Peyer's patch (tissue), 4 donors: ENCODE data around the gene ASB2. TPM values are rescaled to one million over a fixed set of nuclear protein-coding genes. Genes with fewer than 3 reads are reported as not detected.

Experiments
- DNase-seq, 3 donors: peaks; one replicate each; pipeline ENCODE4 v3.0.0-alpha.2; 2017 to 2019
- H3K27ac ChIP-seq, 4 donors: fragments of 200-600 bp; sonication (generic); one replicate each; pipeline ENCODE4 v1.5.1; 2016 to 2019
- H3K27me3 ChIP-seq, 2 donors: fragments of 200-600 bp; sonication (generic); one replicate each; pipeline ENCODE4 v1.5.1; 2019
- H3K36me3 ChIP-seq, 3 donors: fragments of 200-600 bp; sonication (generic); one replicate each; pipeline ENCODE4 v1.5.1; 2016 to 2019
- H3K4me1 ChIP-seq, 4 donors: fragments of 200-600 bp; sonication (generic); one replicate each; pipeline ENCODE4 v1.5.1; 2016 to 2019
- H3K4me3 ChIP-seq, 4 donors: fragments of 200-600 bp; sonication (generic); 1 replicate in 3 of 4; 2 replicates in 1 of 4; pipeline ENCODE4 v1.5.1; 2016 to 2019; ENCODE audit warnings: mild to moderate bottlenecking in 1 of 4
- H3K9me3 ChIP-seq, 4 donors: fragments of 200-600 bp; sonication (generic); one replicate each; pipeline ENCODE4 v1.5.1; 2016 to 2019; ENCODE audit warnings: mild to moderate bottlenecking in 1 of 4
- CTCF ChIP-seq, 6 experiments: fragments of 450-650 bp in 4 of 6; fragments of 200-600 bp in 2 of 6; sonication (generic) in 1 of 6; IDR thresholded peaks; one replicate each; pipeline ENCODE4 v1.5.1; 2017 to 2019; ENCODE audit warnings: antibody characterized with exemption in 6 of 6, mild to moderate bottlenecking in 3 of 6, moderate library complexity in 1 of 6
- POLR2A ChIP-seq, 2 donors: fragments of 450-650 bp; IDR thresholded peaks; one replicate each; pipeline ENCODE4 v1.5.1; 2017; ENCODE audit warnings: antibody characterized with exemption in 2 of 2, mild to moderate bottlenecking in 2 of 2, moderate library complexity in 2 of 2
- total RNA-seq, 4 donors: library from RNA; depleted of rRNA; stranded (reverse); fragments of >200 nt; gene quantifications; one replicate each; pipeline ENCODE4 v1.1.0, GENCODE V29; 2016

ASB2 gene
- total RNA-seq, 4 donors from 2014 or later = 3.2 to 32.2 (median 5.4) TPM

DNA sequence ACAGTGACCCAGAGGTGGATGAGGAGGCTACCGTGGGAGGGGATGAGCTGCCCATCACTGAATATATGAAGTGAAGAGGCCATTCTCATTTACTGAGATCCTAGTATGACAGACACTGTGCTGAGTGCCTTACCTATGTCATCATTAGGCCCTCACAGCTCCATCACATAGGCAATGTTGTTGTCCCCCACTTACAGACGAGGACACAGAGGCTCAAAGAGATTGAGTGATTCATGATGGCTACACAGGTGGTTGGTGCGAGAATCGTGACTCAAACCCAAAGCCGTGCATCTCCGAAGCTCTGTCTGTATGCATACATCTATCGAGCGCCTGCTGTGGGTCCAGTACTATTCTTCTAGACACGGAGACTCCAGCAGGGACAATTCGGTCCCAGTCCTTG is 14.8 kb upstream of the ASB2 start:
- H3K27ac ChIP-seq = peak overlapping the region in 1 of 4 donors; percentile 42
- no peaks in the 10 kb centered on the region for H3K4me1 ChIP-seq
- no peak for DNase-seq
- H3K9me3 ChIP-seq = no peaks in the 10 kb centered on the region
- no peaks in the 10 kb centered on the region for H3K36me3 ChIP-seq
- no peak overlapping the region for H3K4me3 ChIP-seq
- no peaks in the 10 kb centered on the region for H3K27me3 ChIP-seq
- TF ChIP-seq POLR2A (IDR thresholded peaks at IDR 0.05) (no peak), CTCF (IDR thresholded peaks at IDR 0.05) (no peak)

- no peak overlapping the region for H3K4me3 ChIP-seq
- no peak overlapping the region for H3K27ac ChIP-seq
- no peaks in the 10 kb centered on the region for H3K4me1 ChIP-seq
- H3K36me3 ChIP-seq = no peaks in the 10 kb centered on the region
- TF ChIP-seq POLR2A (IDR thresholded peaks at IDR 0.05) = no peak
- no peak for TF ChIP-seq CTCF (IDR thresholded peaks at IDR 0.05)
- DNase-seq = no peak
- no peaks in the 10 kb centered on the region for H3K9me3 ChIP-seq
- no peaks in the 10 kb centered on the region for H3K27me3 ChIP-seq
These were observed 13.6 kb upstream of the ASB2 start for GRCh38 chr14:93989939-93990338.

GRCh38 chr14:93987815-93988476 is 11.6 kb upstream of the ASB2 start:
- Histone ChIP-seq H3K9me3 (no peaks in the 10 kb centered on the region), H3K4me1 (no peaks in the 10 kb centered on the region), H3K27ac (no peak overlapping the region), H3K36me3 (no peaks in the 10 kb centered on the region), H3K27me3 (no peaks in the 10 kb centered on the region), H3K4me3 (no peak overlapping the region)
- TF ChIP-seq POLR2A (IDR thresholded peaks at IDR 0.05) (no peak), CTCF (IDR thresholded peaks at IDR 0.05) (no peak)
- DNase-seq = no peak

DNA sequence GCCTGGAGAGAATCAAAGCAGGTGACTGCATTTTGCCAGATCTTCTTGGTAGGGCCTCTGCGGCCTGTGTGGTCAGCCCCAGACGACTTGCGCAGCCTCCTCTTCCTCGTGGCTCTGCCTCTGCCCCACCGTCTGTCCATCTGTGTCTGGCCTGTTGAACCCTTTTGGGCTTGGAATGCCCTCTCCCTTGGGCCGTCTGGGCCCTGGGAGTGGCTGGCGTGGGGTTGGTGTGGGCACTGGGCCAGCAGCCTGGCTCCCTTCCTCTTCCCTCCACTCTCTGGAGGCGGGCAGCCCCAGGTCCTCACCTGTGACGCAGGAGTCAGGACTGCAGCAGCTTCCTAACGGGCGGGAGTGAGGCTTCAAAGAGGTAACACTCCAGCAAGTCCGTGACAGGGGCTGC is 11.0 kb upstream of the ASB2 start:
- Histone ChIP-seq H3K27ac (no peak overlapping the region), H3K27me3 (no peaks in the 10 kb centered on the region), H3K36me3 (no peaks in the 10 kb centered on the region), H3K9me3 (no peaks in the 10 kb centered on the region), H3K4me3 (no peak overlapping the region), H3K4me1 (no peaks in the 10 kb centered on the region)
- TF ChIP-seq CTCF (IDR thresholded peaks at IDR 0.05) = no peak
- TF ChIP-seq POLR2A (IDR thresholded peaks at IDR 0.05) = no peak
- DNase-seq = no peak

GRCh38 chr14:93986955-93987354 is 10.6 kb upstream of the ASB2 start:
- Histone ChIP-seq H3K27me3 (no peaks in the 10 kb centered on the region), H3K4me1 (no peaks in the 10 kb centered on the region), H3K4me3 (no peak overlapping the region), H3K36me3 (no peaks in the 10 kb centered on the region), H3K9me3 (no peaks in the 10 kb centered on the region), H3K27ac (no peak overlapping the region)
- DNase-seq = no peak
- no peak for TF ChIP-seq CTCF (IDR thresholded peaks at IDR 0.05)
- no peak for TF ChIP-seq POLR2A (IDR thresholded peaks at IDR 0.05)

- Histone ChIP-seq H3K4me3 (no peak overlapping the region), H3K36me3 (no peaks in the 10 kb centered on the region), H3K9me3 (no peaks in the 10 kb centered on the region), H3K27ac (no peak overlapping the region), H3K4me1 (peaks cover 0 to 3% (median 0%) of the 10 kb centered on the region in 4 donors), H3K27me3 (no peaks in the 10 kb centered on the region)
- peak in 3 of 6 experiments; percentile 28 to 34 (median 33) for TF ChIP-seq CTCF (IDR thresholded peaks at IDR 0.05)
- no peak for TF ChIP-seq POLR2A (IDR thresholded peaks at IDR 0.05)
- no peak for DNase-seq
These were observed 8.6 kb upstream of the ASB2 start for GRCh38 chr14:93984987-93985410.
